ENCODE results near the gene EXTL2. TPM values are rescaled to one million over a fixed set of nuclear protein-coding genes. Genes with fewer than 3 reads are reported as not detected.

The EXTL2 gene, protein sequence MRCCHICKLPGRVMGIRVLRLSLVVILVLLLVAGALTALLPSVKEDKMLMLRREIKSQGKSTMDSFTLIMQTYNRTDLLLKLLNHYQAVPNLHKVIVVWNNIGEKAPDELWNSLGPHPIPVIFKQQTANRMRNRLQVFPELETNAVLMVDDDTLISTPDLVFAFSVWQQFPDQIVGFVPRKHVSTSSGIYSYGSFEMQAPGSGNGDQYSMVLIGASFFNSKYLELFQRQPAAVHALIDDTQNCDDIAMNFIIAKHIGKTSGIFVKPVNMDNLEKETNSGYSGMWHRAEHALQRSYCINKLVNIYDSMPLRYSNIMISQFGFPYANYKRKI
- total RNA-seq = 22.5 and 30.7 TPM in 2 replicates

DNA sequence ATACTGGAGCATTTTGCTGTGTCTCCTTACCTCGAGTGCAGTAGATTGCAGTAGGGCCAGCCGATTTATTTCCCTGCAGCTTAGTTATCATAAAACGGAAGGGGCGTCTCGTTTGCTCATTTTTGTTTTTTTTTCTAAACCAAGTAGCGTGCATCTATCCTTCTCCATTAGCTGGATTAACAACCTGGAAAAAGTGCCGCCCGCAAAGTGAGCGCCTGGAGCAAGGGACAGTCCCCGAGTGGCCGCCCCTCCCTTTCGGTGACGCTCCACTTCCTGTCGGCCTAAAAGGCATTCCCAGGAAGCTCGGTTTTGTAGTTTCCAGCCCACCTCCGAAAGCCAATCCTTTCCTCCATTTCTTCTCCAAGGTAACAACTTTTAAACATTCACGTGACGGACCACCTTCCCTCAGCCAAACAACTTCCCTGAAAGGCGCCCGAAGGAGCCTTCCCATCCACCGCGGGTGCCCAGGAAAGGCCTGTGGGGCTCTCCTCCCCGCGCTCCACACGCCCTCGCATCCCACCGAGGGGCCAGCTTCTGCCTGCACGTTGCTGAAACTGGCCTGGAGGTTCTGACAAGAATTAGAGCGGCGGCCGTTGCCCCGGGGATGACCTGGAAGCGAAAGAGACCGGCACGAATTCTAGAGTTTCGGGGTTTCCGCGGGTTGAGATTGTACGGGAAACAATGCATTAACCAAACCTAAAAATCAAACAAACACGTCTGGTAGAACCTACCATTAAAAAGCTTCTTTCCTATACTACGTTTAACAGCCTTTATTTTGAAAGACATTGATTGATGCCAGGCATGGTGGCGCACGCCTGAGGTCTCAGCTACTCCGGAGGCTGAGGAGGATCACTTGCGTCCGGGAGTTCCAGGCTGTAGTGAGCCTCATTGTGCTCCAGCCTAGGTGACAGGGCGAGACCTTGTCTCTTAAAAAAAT is at the start of gene EXTL2:
EXTL2 (minus strand) TSS at position 240 of the 937 bp plus-strand sequence. CDS start 6,085 bp downstream, outside the sequence.
- DNase-seq (ENCODE audit: low read depth) = peak; percentile 78
- TF ChIP-seq, protein P1, sequence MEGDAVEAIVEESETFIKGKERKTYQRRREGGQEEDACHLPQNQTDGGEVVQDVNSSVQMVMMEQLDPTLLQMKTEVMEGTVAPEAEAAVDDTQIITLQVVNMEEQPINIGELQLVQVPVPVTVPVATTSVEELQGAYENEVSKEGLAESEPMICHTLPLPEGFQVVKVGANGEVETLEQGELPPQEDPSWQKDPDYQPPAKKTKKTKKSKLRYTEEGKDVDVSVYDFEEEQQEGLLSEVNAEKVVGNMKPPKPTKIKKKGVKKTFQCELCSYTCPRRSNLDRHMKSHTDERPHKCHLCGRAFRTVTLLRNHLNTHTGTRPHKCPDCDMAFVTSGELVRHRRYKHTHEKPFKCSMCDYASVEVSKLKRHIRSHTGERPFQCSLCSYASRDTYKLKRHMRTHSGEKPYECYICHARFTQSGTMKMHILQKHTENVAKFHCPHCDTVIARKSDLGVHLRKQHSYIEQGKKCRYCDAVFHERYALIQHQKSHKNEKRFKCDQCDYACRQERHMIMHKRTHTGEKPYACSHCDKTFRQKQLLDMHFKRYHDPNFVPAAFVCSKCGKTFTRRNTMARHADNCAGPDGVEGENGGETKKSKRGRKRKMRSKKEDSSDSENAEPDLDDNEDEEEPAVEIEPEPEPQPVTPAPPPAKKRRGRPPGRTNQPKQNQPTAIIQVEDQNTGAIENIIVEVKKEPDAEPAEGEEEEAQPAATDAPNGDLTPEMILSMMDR (IDR thresholded peaks at IDR 0.05; ENCODE audit: insufficient read depth, low read depth, low read length) = no peak
- peak within 1 kb of the TSS; percentile 98 for H3K4me3 ChIP-seq (ENCODE audit: low read depth, low read length)

DNA sequence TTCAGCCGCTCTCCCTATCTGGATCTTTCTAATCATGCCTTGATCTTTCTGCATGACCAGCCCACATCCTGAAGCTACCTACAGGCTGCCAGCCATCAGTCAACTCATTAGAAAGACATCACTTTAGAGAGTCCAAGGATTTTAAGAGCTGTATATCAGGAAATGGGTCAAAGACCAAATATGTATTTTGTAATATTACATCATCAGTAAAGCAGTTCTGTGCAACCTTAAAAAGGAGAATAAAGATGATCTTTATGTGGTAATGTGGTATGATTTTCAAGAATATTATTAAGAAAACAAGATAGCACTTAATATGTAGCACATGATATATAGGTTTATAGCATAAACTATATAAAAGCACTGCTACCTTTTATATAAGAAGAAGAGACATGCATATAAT is 48.9 kb upstream of the EXTL2 start:
- no peak overlapping the region for H3K4me3 ChIP-seq (ENCODE audit: low read depth, low read length)
- TF ChIP-seq, protein P1 (IDR thresholded peaks at IDR 0.05; ENCODE audit: insufficient read depth, low read depth, low read length) = no peak
- DNase-seq (ENCODE audit: low read depth) = no peak

DNA sequence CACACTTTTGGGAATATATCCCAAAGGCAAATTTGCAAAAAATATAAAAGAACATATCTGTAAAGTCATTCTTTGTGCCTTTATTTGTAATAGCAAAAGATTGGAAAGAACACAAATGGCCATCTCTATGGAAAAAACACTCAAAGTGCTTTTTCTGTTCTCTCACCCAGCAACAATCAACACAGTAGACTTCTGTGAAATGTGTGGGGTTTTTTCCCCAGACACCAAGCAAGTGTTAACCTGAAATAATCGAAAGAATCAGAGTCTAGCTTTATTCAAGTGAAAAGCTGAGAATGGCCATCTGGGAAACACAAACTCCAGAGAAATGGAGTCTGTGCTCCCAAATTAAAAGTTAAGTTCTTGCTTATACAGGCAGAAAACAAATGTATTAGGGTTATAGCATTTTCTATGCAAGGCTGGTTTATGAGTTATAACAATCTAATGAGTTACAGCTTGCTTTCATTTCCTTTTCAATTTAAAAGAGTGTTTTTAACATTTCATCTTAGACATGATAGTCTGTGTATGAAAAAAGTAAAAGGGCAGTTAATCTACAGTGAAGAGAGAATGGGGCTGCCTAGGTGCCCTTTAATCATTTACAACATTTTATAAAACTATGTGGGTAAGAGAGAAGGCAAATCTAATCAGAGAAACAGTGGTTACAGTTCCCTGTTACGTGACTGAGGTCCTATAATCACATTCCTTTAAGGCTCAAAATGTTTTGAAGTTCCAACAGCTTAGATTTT is 47.8 kb upstream of the EXTL2 start:
- no peak overlapping the region for H3K4me3 ChIP-seq (ENCODE audit: low read depth, low read length)
- DNase-seq (ENCODE audit: low read depth) = no peak
- TF ChIP-seq, protein P1 (IDR thresholded peaks at IDR 0.05; ENCODE audit: insufficient read depth, low read depth, low read length) = no peak

DNA sequence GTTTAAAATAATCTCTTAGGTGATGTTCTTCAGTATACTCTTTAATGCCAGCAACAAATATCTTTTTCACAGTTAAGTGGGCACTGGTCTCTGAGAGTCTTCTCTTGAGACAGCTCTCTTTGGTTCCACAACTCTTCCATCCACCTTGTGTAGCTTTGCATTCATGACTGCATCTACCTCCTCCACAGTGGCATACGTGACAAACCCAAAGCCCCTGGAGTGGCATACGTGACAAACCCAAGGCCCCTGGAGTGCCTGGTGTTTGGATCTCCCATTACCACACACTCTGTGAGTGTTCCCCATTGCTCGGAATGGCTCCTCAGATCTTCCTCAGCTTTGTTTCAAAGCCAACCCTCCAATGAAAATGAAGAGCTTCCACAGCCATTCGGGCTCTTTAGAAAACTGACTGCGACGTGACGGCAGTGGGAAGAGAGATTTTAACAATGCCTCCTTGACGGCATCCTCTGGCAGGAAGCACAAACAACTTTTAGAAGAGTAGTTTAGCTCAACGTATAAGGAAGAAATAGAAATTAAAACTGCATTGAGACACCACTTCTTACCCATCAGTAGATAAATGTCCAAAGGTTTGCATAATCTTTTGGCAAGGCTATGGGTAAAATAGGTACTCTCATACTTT is 47.1 kb upstream of the EXTL2 start:
- DNase-seq (ENCODE audit: low read depth) = no peak
- no peak overlapping the region for H3K4me3 ChIP-seq (ENCODE audit: low read depth, low read length)
- TF ChIP-seq, protein P1 (IDR thresholded peaks at IDR 0.05; ENCODE audit: insufficient read depth, low read depth, low read length) = no peak

DNA sequence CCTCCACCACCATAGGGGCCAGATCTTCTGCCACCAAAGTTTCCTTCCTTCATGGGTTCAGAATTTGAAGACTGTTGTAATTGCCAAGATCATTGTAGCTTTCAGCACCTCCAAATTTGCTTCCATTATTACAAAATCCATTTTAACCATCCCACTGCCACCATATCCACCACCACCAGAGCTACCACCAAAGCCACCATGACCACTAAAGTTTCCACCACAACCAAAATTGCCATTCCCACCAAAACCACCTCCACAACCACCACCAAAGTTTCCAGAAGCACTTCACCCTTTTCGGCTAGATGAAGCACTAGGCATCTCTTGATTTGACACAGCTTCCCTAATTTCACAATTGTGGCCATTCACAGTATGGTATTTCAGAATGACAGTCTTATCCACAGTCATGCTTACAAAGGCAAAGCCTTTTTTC is 46.5 kb upstream of the EXTL2 start:
- H3K4me3 ChIP-seq (ENCODE audit: low read depth, low read length) = no peak overlapping the region
- TF ChIP-seq, protein P1 (IDR thresholded peaks at IDR 0.05; ENCODE audit: insufficient read depth, low read depth, low read length) = no peak
- DNase-seq (ENCODE audit: low read depth) = no peak
